ENCODE measurements around the gene FILIP1L.

The FILIP1L gene

DNA sequence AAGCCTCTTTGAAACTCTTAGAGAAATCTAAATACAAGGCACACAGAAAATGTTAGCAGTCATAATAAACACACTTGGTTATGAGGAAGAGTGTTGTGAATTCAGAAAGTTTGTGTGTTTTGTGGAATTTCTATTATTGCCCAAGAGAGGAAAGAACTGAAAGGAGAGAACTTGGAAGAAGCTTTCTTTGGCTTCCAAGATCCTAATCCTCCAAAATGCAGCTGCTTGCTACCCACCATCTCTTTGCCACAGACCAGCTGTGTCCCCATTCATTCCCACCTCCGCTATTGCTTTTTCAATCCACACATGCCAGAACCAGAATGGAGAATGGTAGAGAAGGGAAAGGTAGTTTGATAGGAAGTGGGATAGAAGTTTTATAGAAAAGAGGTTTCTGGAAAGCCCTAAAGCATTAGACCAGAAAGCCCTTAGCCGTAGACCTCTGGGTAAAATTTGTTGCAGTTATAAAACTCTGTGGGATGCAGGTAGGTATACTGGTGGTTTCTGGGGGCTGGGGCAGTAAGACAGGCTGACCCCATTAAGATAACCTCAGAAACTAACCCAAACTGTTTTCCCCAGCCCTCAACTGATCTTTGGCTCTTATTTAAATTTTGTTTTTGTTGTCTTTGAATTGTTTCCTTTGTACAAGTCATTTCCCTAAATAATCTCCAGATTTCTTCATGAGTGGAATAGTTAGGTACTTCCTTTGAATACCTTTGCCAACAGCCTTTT is 108.5 kb downstream of the FILIP1L start:
- Histone ChIP-seq H3K27ac (ENCODE audit: poor library complexity, severe bottlenecking) (peak overlapping the region; percentile 16), H3K27me3 (ENCODE audit: insufficient read depth, poor library complexity, severe bottlenecking) (no peaks in the 10 kb centered on the region), H3K36me3 (ENCODE audit: low read depth) (no peaks in the 10 kb centered on the region), H3K4me3 (ENCODE audit: severe bottlenecking) (no peak overlapping the region), H3K4me1 (ENCODE audit: insufficient read depth, poor library complexity, severe bottlenecking) (peaks cover 32% of the 10 kb centered on the region), H3K9me3 (ENCODE audit: severe bottlenecking) (no peaks in the 10 kb centered on the region)
- ATAC-seq (ENCODE audit: low read depth) (no peak), DNase-seq (ENCODE audit: low spot score) (no peak)
- TF ChIP-seq, protein P1, sequence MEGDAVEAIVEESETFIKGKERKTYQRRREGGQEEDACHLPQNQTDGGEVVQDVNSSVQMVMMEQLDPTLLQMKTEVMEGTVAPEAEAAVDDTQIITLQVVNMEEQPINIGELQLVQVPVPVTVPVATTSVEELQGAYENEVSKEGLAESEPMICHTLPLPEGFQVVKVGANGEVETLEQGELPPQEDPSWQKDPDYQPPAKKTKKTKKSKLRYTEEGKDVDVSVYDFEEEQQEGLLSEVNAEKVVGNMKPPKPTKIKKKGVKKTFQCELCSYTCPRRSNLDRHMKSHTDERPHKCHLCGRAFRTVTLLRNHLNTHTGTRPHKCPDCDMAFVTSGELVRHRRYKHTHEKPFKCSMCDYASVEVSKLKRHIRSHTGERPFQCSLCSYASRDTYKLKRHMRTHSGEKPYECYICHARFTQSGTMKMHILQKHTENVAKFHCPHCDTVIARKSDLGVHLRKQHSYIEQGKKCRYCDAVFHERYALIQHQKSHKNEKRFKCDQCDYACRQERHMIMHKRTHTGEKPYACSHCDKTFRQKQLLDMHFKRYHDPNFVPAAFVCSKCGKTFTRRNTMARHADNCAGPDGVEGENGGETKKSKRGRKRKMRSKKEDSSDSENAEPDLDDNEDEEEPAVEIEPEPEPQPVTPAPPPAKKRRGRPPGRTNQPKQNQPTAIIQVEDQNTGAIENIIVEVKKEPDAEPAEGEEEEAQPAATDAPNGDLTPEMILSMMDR (IDR thresholded peaks at IDR 0.05; ENCODE audit: poor library complexity, severe bottlenecking): no peak

DNA sequence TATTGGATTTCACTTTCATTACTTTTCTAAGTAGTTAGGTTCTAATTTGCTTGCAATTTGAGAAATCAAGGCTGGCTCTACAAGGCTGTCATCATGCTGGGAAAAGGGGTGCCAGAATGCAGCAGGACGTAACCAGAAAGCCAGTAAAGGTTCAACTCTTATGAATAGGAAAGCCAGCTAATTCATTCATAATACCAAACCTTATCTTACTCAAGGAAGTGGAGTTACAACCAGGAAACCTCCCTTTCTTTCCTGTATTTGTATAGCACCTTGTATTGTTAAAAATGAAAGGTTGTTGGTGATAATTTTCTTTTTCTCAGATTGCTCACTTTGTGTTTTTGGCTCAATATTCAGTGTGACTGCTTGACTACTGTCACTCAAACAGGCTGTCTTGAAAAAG is 109.4 kb downstream of the FILIP1L start:
- no peak overlapping the region for H3K27ac ChIP-seq (ENCODE audit: poor library complexity, severe bottlenecking)
- H3K9me3 ChIP-seq (ENCODE audit: severe bottlenecking): no peaks in the 10 kb centered on the region
- peaks cover 39% of the 10 kb centered on the region for H3K4me1 ChIP-seq (ENCODE audit: insufficient read depth, poor library complexity, severe bottlenecking)
- DNase-seq (ENCODE audit: low spot score): no peak
- no peak overlapping the region for H3K4me3 ChIP-seq (ENCODE audit: severe bottlenecking)
- ATAC-seq (ENCODE audit: low read depth): no peak
- H3K36me3 ChIP-seq (ENCODE audit: low read depth): no peaks in the 10 kb centered on the region
- TF ChIP-seq, protein P1 (IDR thresholded peaks at IDR 0.05; ENCODE audit: poor library complexity, severe bottlenecking): no peak
- H3K27me3 ChIP-seq (ENCODE audit: insufficient read depth, poor library complexity, severe bottlenecking): no peaks in the 10 kb centered on the region

DNA sequence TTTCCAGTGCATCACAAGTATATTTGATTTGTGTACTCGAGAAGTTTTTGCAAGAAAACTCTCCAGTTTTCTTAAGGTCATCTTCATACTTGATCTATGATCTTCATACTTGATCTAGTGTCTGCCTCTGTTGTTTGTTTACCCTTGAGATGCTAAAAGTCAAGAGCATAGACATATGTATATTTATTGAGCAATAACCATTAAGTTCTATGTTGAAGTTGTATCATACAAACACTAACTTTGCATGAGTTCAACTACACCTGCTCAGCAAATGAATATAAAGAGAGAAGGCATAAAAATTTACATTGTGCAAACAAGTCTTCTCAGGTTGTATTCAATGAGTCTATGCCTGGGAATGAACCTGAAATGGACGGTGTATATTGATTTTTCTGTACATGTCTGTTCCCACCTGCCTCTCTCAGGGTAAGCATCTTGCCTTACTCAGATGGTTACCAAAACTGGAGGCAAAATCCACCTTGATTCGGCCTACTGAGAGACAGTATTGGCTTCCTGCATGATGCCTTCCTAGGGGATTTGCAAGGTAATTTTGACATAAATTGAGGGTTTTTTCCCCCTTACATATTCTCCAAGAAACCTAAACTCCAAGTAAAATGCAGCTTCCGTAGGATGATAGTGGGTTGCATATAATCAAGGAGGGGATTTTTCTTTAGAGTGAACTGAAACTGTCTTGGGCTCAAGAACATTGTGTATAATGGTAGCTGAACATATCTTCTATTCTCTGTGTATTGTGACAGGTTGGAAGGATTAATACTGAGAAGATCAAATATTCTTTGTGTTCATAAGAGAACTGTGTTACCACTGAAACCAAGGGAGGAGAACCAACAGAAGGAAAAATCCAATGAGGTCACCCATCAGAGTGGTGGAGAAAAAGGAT is 110.4 kb downstream of the FILIP1L start:
- peaks cover 47% of the 10 kb centered on the region for H3K4me1 ChIP-seq (ENCODE audit: insufficient read depth, poor library complexity, severe bottlenecking)
- no peaks in the 10 kb centered on the region for H3K9me3 ChIP-seq (ENCODE audit: severe bottlenecking)
- ATAC-seq (ENCODE audit: low read depth): no peak
- TF ChIP-seq, protein P1 (IDR thresholded peaks at IDR 0.05; ENCODE audit: poor library complexity, severe bottlenecking): no peak
- no peak overlapping the region for H3K4me3 ChIP-seq (ENCODE audit: severe bottlenecking)
- no peak for DNase-seq (ENCODE audit: low spot score)
- no peaks in the 10 kb centered on the region for H3K36me3 ChIP-seq (ENCODE audit: low read depth)
- no peaks in the 10 kb centered on the region for H3K27me3 ChIP-seq (ENCODE audit: insufficient read depth, poor library complexity, severe bottlenecking)
- peak overlapping the region; percentile 94 for H3K27ac ChIP-seq (ENCODE audit: poor library complexity, severe bottlenecking)

DNA sequence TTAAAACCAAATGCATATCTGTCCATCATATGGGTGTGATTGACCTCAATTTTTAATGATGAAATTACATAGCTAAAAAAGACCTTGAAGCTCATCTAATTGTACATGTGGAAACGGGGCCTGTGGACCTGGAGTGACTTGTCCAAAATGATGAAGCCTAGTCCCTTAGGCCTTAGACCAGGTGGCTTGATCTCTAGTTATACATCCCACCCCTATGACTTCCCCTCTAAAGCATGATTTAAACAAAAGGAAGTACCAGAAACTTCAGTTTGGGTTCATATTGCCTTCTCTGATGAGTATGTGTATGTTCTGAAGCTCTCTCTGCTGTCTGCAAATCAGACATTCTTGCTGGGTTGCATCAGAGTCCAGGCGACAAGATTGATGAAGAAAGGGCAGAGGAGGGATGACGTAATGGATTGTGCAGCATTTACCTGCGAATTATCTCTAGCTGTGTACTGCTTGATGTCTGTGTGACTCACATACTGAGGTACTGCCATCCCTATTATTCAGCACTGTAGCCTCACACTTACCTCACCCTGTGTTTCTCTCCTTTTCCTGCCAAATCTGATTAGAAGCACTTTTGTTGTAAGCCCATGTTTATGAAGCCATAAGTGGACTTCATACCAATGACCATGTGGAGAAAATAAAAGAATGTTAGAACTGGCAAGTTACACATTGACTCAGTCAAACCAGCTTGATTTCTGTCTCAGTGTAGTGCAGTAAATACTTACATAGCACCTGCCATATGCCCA is 111.5 kb downstream of the FILIP1L start:
- Histone ChIP-seq H3K9me3 (ENCODE audit: severe bottlenecking) (no peaks in the 10 kb centered on the region), H3K27ac (ENCODE audit: poor library complexity, severe bottlenecking) (peak overlapping the region; percentile 94), H3K4me1 (ENCODE audit: insufficient read depth, poor library complexity, severe bottlenecking) (peaks cover 47% of the 10 kb centered on the region), H3K36me3 (ENCODE audit: low read depth) (no peaks in the 10 kb centered on the region), H3K27me3 (ENCODE audit: insufficient read depth, poor library complexity, severe bottlenecking) (no peaks in the 10 kb centered on the region), H3K4me3 (ENCODE audit: severe bottlenecking) (no peak overlapping the region)
- ATAC-seq (ENCODE audit: low read depth) (peak; percentile 95), DNase-seq (ENCODE audit: low spot score) (peak; percentile 78)
- TF ChIP-seq, protein P1 (IDR thresholded peaks at IDR 0.05; ENCODE audit: poor library complexity, severe bottlenecking): no peak
